CD4-positive, alpha-beta T cell treated with Interferon gamma for 1 hour (primary cell): ENCODE measurements around the gene CHD9.
"Not testable (repeated sequence)": the region's sequence is repeated elsewhere in the genome, so short reads cannot be mapped to it uniquely, and the experiment has no call there.

Source experiments
- DNase-seq: peaks from one replicate; pipeline ENCODE4 v3.0.0-alpha.2; 2020

CHD9 gene

GRCh38 chr16:53054670-53055485 lies at the start of gene CHD9:
CHD9 (plus strand) TSS chr16:53054991; CDS start chr16:53156090, 101,099 bp downstream.
- DNase-seq, result peak; percentile 69

GRCh38 chr16:53007095-53007494 lies 47.7 kb upstream of the CHD9 start:
- DNase-seq, result no peak

DNA sequence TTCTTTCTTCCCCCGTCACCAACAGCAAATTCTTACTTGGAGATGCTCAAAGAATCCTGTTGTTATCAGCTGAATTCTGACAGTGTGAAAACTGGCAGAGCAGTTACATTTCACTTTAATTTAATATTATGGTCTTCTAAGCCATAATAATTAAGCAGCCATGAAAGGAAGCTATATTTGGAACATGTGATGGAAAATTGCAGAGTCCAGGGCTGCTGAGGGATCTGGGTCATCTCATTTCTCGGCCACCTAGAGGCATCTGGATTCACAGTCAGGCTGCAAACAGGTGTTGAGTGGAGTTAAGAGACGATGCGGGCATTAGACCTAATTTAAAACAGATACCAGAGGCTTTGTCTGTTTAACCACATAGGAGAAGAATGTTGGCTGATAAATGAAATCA lies 40.5 kb upstream of the CHD9 start:
- no peak for DNase-seq

GRCh38 chr16:53018834-53019416 lies 35.9 kb upstream of the CHD9 start:
- no peak for DNase-seq

- no peak for DNase-seq
Measured at GRCh38 chr16:53022374-53022773, 32.4 kb upstream of the CHD9 start.

- no peak for DNase-seq
Measured at GRCh38 chr16:53024045-53024444, 30.7 kb upstream of the CHD9 start.

GRCh38 chr16:53029971-53030370 lies 24.8 kb upstream of the CHD9 start:
- no peak for DNase-seq

DNA sequence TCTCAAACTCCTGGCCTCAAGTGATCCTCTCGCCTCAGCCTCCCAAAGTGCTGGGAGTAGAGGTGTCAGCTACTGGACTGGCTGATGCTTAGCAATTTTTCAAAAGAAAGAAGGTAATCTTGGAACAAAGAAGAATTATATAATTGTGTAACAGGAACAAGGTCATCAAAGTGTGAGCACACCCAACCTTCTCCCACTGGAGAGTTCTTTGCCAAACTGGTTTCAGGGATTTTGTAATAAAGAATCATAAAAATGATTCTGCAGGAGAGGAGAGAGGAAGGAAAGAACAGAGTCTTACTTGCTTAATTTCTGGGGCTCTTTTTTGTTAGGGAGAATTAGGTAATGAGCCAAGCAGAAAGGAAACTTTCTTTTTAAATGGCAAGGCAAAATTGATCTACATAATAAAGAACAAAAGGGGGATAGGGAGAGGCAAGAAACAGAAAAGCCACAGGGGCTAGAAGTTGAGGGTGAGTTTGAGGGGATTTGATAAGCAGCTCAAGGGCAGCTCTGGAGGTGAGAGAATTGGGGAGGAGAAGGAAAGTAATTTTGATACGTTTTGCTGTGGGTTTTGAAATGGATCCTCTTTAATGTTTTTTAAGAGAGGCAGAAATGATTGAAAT lies 23.4 kb upstream of the CHD9 start:
- DNase-seq, result no peak

DNA sequence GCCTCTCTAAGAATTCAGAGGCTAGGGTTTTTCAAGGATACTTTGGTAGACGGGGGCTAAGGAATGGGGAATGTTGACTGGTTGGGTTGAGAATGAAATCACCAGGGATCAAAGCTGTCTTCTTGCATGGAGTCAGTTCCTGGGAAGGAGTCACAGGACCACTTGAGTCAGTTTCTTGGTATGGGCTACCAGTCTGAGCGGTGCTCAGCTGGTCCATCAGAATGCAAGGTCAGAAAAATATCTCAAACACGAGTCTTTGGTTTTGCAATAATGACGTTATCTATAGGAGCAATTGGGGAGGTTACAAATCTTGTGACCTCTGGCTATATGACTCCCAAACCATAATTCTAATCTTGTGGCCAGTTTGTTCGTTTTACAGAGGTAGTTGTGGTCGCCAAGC lies 20.5 kb upstream of the CHD9 start:
- no peak for DNase-seq

DNA sequence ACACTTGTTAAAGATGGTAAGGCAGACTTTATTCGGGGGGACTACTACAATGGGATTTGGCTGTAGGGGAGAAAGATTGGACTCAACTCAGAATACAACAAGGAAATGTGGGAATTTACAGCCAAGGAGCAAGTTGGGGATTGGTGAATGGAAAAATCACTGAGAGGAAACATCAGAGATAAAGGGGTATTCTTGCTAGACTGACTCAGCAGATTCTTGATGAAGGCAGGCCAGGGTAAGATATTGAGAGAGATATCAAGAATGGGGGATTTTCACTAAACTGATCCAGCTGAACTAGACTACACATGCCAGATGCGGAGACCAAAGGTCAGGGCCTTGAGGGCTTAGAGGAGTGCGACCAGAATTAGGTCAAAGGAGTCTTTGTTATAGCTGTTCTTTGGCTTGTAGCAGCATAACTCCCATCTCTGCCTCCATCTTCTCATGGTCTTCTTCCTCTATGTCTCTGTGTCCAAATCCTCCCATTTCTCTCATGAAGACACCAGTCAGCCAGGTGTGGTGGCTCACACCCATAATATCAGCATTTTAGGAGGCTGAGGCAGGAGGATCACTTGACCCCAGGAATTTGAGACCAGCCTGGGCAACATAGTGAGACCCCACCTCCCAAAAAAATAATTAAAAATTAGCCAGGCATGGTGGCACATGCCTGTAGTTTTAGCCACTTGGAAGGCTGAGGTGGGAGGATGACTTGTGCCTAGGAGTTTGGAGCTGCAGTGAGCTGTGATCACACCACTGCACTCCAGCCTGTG lies 19.4 kb upstream of the CHD9 start:
- DNase-seq, result no peak

- no peak for DNase-seq
Measured at GRCh38 chr16:53036066-53036465, 18.7 kb upstream of the CHD9 start.

DNA sequence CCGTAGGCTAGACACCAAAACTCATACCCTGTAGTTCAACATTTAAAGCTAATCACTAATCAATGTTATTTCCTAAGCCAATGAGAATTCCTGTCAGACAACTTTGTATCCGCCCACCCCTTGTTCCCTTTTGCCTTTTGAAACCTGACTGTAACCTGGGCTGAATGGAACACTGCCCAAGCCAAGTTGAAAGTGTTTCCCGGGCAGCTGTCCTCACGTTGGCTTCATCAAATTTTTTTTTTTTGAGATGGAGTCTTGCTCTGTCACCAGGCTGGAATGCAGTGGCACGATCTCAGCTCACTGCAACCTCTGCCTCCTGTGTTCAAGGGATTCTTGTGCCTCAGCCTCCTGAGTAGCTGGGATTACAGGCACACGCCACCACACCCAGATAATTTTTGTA lies 18.1 kb upstream of the CHD9 start:
- not testable (repeated sequence) for DNase-seq

- no peak for DNase-seq
Measured at GRCh38 chr16:53040788-53041187, 14.0 kb upstream of the CHD9 start.

GRCh38 chr16:53041320-53042051 lies 13.3 kb upstream of the CHD9 start:
- DNase-seq, result no peak

GRCh38 chr16:53042235-53042701 lies 12.5 kb upstream of the CHD9 start:
- no peak for DNase-seq

- no peak for DNase-seq
Measured at GRCh38 chr16:53043428-53043831, 11.4 kb upstream of the CHD9 start.

- no peak for DNase-seq
Measured at GRCh38 chr16:53043986-53044601, 10.7 kb upstream of the CHD9 start.

DNA sequence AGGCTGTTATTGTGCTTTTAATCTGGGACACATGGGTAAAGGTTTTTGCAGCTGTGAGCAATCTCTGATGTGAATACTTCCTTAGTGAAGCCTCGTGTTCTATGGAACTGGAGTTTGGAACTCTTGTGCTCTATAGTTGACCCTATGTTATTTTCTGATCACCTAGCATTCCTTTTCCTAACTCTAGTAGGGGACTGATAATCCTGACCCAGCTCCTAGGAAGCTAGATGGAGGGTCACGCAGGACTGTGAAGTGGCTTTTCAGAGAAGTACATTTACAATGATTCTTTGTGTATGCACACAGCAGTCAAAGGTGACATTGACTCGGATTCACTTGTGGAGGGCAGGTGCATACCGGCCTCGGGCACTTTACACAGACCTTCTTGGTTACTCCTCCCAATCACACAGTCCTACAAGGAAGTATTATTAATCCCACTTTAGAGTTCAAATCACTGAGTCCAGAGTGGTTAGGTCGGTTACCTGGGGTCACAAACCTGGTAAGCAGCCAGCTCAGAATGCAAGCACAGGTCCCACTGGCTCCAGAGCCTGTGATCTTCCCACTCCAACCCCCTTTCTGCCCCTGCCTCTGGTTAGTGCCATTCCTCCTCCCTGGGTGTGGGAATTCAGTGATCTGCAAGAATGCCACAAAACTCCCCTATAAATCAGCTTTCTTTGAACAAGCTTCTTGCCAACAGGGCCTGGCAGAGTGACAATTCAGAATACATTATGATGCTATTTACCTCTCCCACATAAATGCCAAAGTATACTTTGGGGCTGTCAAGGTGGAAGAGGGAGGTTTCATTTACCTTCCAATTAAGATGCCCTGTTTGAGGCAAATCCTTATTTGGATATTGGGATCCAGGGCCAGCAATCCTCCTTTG lies 9.2 kb upstream of the CHD9 start:
- DNase-seq, result no peak

GRCh38 chr16:53047515-53047914 lies 7.3 kb upstream of the CHD9 start:
- DNase-seq, result not testable (repeated sequence)

DNA sequence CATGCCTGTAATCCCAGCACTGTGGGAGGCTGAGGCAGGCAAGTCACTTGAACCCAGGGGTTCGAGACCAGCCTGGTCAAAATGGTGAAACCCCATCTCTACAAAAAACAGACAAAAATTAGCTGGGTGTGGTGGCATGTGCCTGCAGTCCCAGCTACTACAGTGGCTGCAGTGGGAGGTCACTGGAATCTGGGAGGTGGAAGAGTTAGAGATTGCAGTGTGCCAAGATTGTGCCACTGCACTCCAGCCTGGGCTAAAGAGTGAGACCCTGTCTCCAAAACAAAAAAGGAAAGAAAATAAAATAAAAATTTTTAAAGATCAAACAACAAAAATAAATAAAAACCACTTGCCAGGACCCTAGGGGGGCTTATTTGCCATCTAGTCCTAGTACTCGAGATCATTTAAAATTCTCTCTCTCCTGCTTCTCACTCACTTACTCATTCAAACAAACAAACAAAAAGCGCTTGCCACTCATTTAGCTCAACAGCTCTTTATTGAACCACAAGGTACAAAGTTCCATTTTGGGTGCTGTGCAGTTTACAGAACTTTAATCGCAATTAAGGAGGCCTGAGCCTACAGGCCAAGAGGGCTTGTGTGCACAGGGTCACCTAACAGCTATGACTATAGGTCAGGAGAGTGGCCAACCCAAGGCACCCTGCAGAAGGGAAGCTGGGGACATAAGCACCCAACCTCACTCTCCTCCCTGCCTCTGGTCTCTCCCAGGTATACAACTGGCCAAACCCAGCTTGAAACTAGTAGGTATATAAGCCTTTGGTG lies 6.5 kb upstream of the CHD9 start:
- no peak for DNase-seq
